GM23248 (cell line): ENCODE measurements around the gene LRMDA. TPM values are rescaled to one million over a fixed set of nuclear protein-coding genes. Genes with fewer than 3 reads are reported as not detected.

Experiments
- DNase-seq: peaks from one replicate; pipeline ENCODE4 v3.0.0-alpha.2; 2015
- H2AFZ ChIP-seq: fragments of 200-600 bp; sonication (generic); 2 replicates; pipeline ENCODE4 v1.6.1; 2016; ENCODE audit warnings: antibody characterized with exemption
- H3F3A ChIP-seq: fragments of 200-600 bp; sonication (generic); 2 replicates; pipeline ENCODE4 v1.6.1; 2016; ENCODE audit warnings: mild to moderate bottlenecking, antibody characterized with exemption, mixed run types; ENCODE audit not compliant: insufficient read depth
- H3K27ac ChIP-seq: fragments of 200-600 bp; sonication (generic); 2 replicates; pipeline ENCODE4 v1.5.1; 2016; ENCODE audit warnings: mild to moderate bottlenecking
- H3K27me3 ChIP-seq: fragments of 200-600 bp; sonication (generic); replicated peaks from 2 replicates; pipeline ENCODE4 v1.6.1; 2016; ENCODE audit warnings: mild to moderate bottlenecking; ENCODE audit not compliant: insufficient read depth
- H3K36me3 ChIP-seq: fragments of 200-600 bp; sonication (generic); 2 replicates; pipeline ENCODE4 v1.6.1; 2016; ENCODE audit warnings: low read depth, mild to moderate bottlenecking
- H3K4me1 ChIP-seq: fragments of 200-600 bp; sonication (generic); 2 replicates; pipeline ENCODE4 v1.6.1; 2016; ENCODE audit warnings: mild to moderate bottlenecking; ENCODE audit not compliant: insufficient read depth
- H3K4me2 ChIP-seq: fragments of 200-600 bp; sonication (generic); one replicate; pipeline ENCODE4 v1.6.1; 2016; ENCODE audit warnings: mild to moderate bottlenecking; ENCODE audit not compliant: unreplicated experiment
- H3K4me3 ChIP-seq: fragments of 200-600 bp; sonication (generic); 2 replicates; pipeline ENCODE4 v1.5.1; 2016; ENCODE audit warnings: mild to moderate bottlenecking
- H3K79me2 ChIP-seq: fragments of 200-600 bp; sonication (generic); 2 replicates; pipeline ENCODE4 v1.6.1; 2016; ENCODE audit warnings: mild to moderate bottlenecking; ENCODE audit not compliant: insufficient read depth
- H3K9ac ChIP-seq: fragments of 200-600 bp; sonication (generic); 2 replicates; pipeline ENCODE4 v1.6.1; 2016; ENCODE audit warnings: mild to moderate bottlenecking
- H3K9me2 ChIP-seq: fragments of 200-600 bp; sonication (generic); 2 replicates; pipeline ENCODE4 v1.6.1; 2016; ENCODE audit warnings: mixed run types, mild to moderate bottlenecking, moderate library complexity; ENCODE audit not compliant: insufficient read depth
- H3K9me3 ChIP-seq: fragments of 200-600 bp; sonication (generic); one replicate; pipeline ENCODE4 v1.6.1; 2017; ENCODE audit warnings: low read depth
- H4K20me1 ChIP-seq: fragments of 200-600 bp; sonication (generic); 2 replicates; pipeline ENCODE4 v1.6.0; 2016; ENCODE audit not compliant: insufficient read depth
- EZH2 ChIP-seq: fragments of 200-600 bp; sonication (generic); IDR thresholded peaks from 2 replicates; pipeline ENCODE4 v1.6.1; 2018; ENCODE audit warnings: antibody characterized with exemption, mild to moderate bottlenecking; ENCODE audit not compliant: insufficient read depth, poor library complexity, severe bottlenecking
- EZH2phosphoT487 ChIP-seq: fragments of 200-600 bp; sonication (generic); IDR thresholded peaks from 2 replicates; pipeline ENCODE4 v1.6.1; 2018; ENCODE audit warnings: antibody characterized with exemption, moderate library complexity, mild to moderate bottlenecking, low read depth; ENCODE audit not compliant: insufficient read depth
- WGBS, 2 experiments: methylation state at CpG; one replicate each; pipeline ENCODE4 v1.1.6; 2015 to 2017; ENCODE audit warnings: low lambda C conversion rate in 2 of 2, low coverage in 1 of 2; ENCODE audit errors: missing lambda C conversion rate in 2 of 2; 5-methylcytosine and 5-hydroxymethylcytosine counted together
- in situ Hi-C: fragments of 300-500 bp; cut with MboI; formaldehyde crosslinking; loops from 2 replicates; pipeline ENCODE4 v1.15.0; 2020
- polyA plus RNA-seq: library from polyadenylated mRNA; unstranded; fragments of >200 nt; fragmentation: Nextera tagmentation; extraction: Ambion mirVana; gene quantifications from 2 replicates; pipeline ENCODE4 v1.2.1, GENCODE V29; 2016
- total RNA-seq: library from RNA; depleted of rRNA; stranded (reverse); fragments of >200 nt; shearing (Covaris generic); gene quantifications from 2 replicates; pipeline ENCODE4 v1.2.3, GENCODE V29; 2014

The LRMDA gene
- total and polyA plus RNA-seq, 2 experiments from 2014 or later, result 2.6 TPM; not detected in 1

GRCh38 chr10:75739414-75740143 is 308.2 kb downstream of the LRMDA start:
- no peak for DNase-seq

GRCh38 chr10:75740541-75740940 is 309.1 kb downstream of the LRMDA start:
- no peak overlapping the region for H3K9ac ChIP-seq
- no peak overlapping the region for H3K27ac ChIP-seq
- no peak overlapping the region for H3K4me3 ChIP-seq
- H3K79me2 ChIP-seq, result no peaks in the 10 kb centered on the region
- 50 to 64% methylated on average over 1 of the region's 1 CpG for WGBS, 2 experiments
- no peaks in the 10 kb centered on the region for H3K9me3 ChIP-seq
- no peak overlapping the region for H3K4me2 ChIP-seq
- H3K27me3 ChIP-seq, result no peaks in the 10 kb centered on the region
- H3K4me1 ChIP-seq, result no peaks in the 10 kb centered on the region
- no peak overlapping the region for H2AFZ ChIP-seq
- no peaks in the 10 kb centered on the region for H3F3A ChIP-seq
- H3K36me3 ChIP-seq, result no peaks in the 10 kb centered on the region
- in situ Hi-C loops, result no loop called here
- TF ChIP-seq EZH2phosphoT487 (no peak), EZH2 (no peak)
- H4K20me1 ChIP-seq, result no peaks in the 10 kb centered on the region
- H3K9me2 ChIP-seq, result no peaks in the 10 kb centered on the region
- peak; percentile 43 for DNase-seq

More at GRCh38 chr10:75739414-75740143, 308.2 kb downstream of the LRMDA start:
- H4K20me1 ChIP-seq, result no peaks in the 10 kb centered on the region
- no peaks in the 10 kb centered on the region for H3K4me1 ChIP-seq
- H3K36me3 ChIP-seq, result no peaks in the 10 kb centered on the region
- no peaks in the 10 kb centered on the region for H3K79me2 ChIP-seq
- no peak overlapping the region for H3K4me2 ChIP-seq
- no peak overlapping the region for H3K27ac ChIP-seq
- peaks cover under 1% of the 10 kb centered on the region; the same call in 1 of the 2 replicates for H3K27me3 ChIP-seq
- H3K9ac ChIP-seq, result no peak overlapping the region
- H3K9me3 ChIP-seq, result no peaks in the 10 kb centered on the region
- H3K4me3 ChIP-seq, result no peak overlapping the region
- no peak for TF ChIP-seq EZH2phosphoT487
- no peak for TF ChIP-seq EZH2
- no peaks in the 10 kb centered on the region for H3K9me2 ChIP-seq
- in situ Hi-C loops, result no loop called here
- H2AFZ ChIP-seq, result no peak overlapping the region
- 76% methylated on average over 8 of the region's 8 CpGs for WGBS, 2 experiments
- no peaks in the 10 kb centered on the region for H3F3A ChIP-seq

GRCh38 chr10:75742355-75742754 is 310.9 kb downstream of the LRMDA start:
- H3K9me3 ChIP-seq, result no peaks in the 10 kb centered on the region
- H3K27ac ChIP-seq, result no peak overlapping the region
- no peak overlapping the region for H3K9ac ChIP-seq
- no peaks in the 10 kb centered on the region for H3K4me1 ChIP-seq
- H3K4me2 ChIP-seq, result no peak overlapping the region
- H3K4me3 ChIP-seq, result no peak overlapping the region
- H3K36me3 ChIP-seq, result no peaks in the 10 kb centered on the region
- no peaks in the 10 kb centered on the region for H3K27me3 ChIP-seq
- TF ChIP-seq EZH2, result no peak
- TF ChIP-seq EZH2phosphoT487, result no peak
- H3F3A ChIP-seq, result no peaks in the 10 kb centered on the region
- H4K20me1 ChIP-seq, result no peaks in the 10 kb centered on the region
- H3K79me2 ChIP-seq, result no peaks in the 10 kb centered on the region
- H2AFZ ChIP-seq, result no peak overlapping the region
- WGBS, 2 experiments, result 82 to 92% methylated on average over 1 of the region's 1 CpG
- no peak for DNase-seq
- no peaks in the 10 kb centered on the region for H3K9me2 ChIP-seq
- in situ Hi-C loops, result no loop called here

- no peak overlapping the region for H3K27ac ChIP-seq
- H3K9me3 ChIP-seq, result no peaks in the 10 kb centered on the region
- no peaks in the 10 kb centered on the region for H3K9me2 ChIP-seq
- WGBS, 2 experiments, result 64 to 71% methylated on average over 9 of the region's 9 CpGs
- no peaks in the 10 kb centered on the region for H3K4me1 ChIP-seq
- no peak overlapping the region for H2AFZ ChIP-seq
- H3K27me3 ChIP-seq, result no peaks in the 10 kb centered on the region
- H3K4me3 ChIP-seq, result no peak overlapping the region
- no peak for DNase-seq
- H3K9ac ChIP-seq, result no peak overlapping the region
- no peaks in the 10 kb centered on the region for H3K36me3 ChIP-seq
- H3K4me2 ChIP-seq, result no peak overlapping the region
- TF ChIP-seq EZH2 (no peak), EZH2phosphoT487 (no peak)
- H3F3A ChIP-seq, result no peaks in the 10 kb centered on the region
- H3K79me2 ChIP-seq, result no peaks in the 10 kb centered on the region
- H4K20me1 ChIP-seq, result no peaks in the 10 kb centered on the region
- in situ Hi-C loops, result no loop called here
Observed at GRCh38 chr10:75743291-75743778, 311.9 kb downstream of the LRMDA start.

- Histone ChIP-seq H3K27me3 (no peaks in the 10 kb centered on the region), H3K79me2 (no peaks in the 10 kb centered on the region), H3K9ac (no peak overlapping the region), H3K4me1 (no peaks in the 10 kb centered on the region), H3K4me2 (no peak overlapping the region), H3K4me3 (no peak overlapping the region), H3K9me3 (no peaks in the 10 kb centered on the region), H3K27ac (no peak overlapping the region), H3F3A (no peaks in the 10 kb centered on the region), H4K20me1 (no peaks in the 10 kb centered on the region), H2AFZ (peak overlapping the region; percentile 28; the same call in 1 of the 2 replicates), H3K36me3 (no peaks in the 10 kb centered on the region), H3K9me2 (no peaks in the 10 kb centered on the region)
- peak; percentile 29 for DNase-seq
- TF ChIP-seq EZH2, result no peak
- TF ChIP-seq EZH2phosphoT487, result no peak
- in situ Hi-C loops, result no loop called here
Observed at GRCh38 chr10:75744261-75744660, 312.8 kb downstream of the LRMDA start.
